HG02678 (cell line): ENCODE measurements around the gene NOTCH1.

Experiments used
- ATAC-seq: cut with Tn5 transposase; IDR thresholded peaks from one replicate; pipeline ENCODE4 v1.9.1; 2021; ENCODE audit warnings: mild to moderate bottlenecking, moderate library complexity; ENCODE audit not compliant: unreplicated experiment

Gene NOTCH1

GRCh38 chr9:136547508-136548215, 1.8 kb upstream of the NOTCH1 start:
- no peak for ATAC-seq

DNA sequence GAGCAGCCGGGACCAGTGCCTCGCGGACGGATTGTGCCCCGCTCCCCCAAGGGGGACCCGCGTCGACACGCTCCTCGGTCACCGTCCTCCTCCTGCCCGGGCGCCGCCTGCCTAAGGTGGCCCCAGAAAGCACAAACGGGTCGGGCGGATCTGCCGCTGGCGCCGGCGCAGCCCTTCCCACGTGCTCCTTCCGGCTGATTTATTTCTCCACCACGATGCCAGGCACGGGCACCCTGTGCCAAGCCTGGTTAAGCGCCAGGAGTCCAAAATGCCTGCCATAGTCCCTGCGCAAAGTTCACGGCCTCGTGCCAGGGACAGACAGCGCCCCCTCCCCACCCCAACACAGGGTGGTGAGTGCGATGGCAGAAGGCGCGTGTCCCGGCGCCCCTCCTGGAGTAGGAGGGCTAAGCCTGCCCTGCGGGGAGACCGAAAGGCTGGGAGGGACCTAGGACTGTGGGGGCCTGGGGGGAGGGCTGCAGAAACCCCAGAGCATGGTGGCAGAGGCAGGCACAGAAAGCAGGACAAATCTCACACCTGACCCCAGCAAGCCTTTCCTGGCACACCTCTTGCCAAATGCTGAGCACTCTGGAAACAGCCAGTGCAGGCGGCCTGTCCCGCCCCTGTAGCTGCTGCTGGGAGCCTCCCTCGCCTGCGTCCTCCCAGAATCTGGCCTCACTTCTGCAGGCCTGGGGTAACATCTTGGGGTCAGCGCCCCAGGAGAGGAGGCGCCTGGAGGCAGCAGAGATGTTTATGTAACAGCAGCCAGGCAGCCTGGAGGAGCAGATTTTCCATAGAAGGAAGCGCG, 1.1 kb upstream of the NOTCH1 start:
- peak; percentile 3 for ATAC-seq

DNA sequence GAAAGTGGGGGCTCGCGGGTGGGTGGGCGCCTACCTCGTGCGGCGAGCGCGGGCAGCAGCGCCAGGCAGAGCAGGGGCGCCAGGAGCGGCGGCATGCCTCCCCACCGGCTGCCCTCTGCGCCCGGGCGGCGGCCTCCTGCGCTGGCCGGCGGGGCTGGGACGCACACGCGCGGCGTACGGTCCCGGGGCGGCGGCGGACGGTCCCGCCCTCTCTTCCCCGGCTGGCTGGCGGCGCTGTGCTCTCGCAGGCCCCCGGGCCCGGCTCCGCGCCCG, 220 bp downstream of the NOTCH1 start:
- ATAC-seq: no peak

- peak; percentile 14 for ATAC-seq
These were observed 720 bp downstream of the NOTCH1 start for GRCh38 chr9:136544964-136545691.

DNA sequence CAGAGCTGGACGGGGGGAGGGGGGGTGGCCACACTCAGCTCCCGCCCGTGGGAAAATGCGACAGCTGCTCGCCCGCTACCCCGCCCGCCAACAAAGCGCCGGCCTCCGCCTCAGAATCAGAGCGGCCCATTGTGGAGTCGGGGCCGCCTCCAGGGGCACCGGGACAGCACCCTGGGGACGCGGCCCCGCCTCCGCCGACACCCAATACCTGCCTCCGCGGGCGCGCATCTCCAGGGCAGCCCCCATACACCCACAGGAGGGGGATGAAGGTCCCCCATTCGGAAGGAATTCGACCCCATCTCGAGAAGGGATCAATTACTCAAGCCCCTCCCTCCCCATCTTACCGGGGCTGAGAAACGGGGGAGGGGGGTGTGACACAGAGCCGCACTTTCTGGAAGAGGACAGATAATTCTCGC, 1.3 kb downstream of the NOTCH1 start:
- ATAC-seq: no peak

GRCh38 chr9:136543830-136544547, 1.9 kb downstream of the NOTCH1 start:
- ATAC-seq: no peak

- ATAC-seq: no peak
These were observed 2.6 kb downstream of the NOTCH1 start for GRCh38 chr9:136543280-136543679.

DNA sequence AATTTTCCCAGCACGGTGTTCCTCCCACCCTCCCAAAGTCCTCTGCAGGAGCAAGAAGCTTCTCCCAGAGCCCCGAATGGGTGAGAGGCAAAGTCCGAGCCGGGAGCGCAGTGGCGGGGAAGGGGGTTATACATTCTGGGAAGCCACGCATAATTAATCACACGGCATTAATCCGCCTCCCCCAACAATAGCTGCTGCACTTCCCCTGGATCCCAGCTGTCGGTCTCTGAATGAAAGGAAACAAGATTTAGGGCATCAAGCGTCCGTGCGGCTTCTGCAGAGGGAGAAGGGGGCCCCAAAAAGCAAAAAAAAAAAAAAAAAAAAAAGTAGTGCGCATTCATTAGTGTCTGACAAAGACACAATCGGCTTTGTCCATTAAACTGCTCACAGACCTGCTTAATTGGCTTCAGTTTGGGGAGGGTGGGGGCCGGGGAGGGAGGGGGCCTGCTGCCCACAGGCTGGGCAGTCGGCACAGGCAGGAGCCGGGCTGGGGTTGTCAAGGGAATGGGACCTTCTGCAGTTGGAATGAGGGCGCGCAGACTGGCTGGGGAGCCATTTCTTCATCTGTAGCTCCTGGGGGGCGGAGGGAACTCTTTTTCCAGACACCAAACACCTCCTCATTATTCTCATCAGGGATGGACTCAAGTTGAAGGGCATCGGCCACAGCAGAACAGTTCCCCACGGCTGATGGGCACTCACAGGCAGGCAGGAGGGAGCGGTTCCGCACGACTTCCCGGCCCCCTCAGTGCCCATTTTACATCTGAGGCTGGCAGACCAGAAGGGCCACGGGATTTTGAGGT, 3.4 kb downstream of the NOTCH1 start:
- ATAC-seq: no peak

GRCh38 chr9:136541709-136542108, 4.1 kb downstream of the NOTCH1 start:
- ATAC-seq: no peak

DNA sequence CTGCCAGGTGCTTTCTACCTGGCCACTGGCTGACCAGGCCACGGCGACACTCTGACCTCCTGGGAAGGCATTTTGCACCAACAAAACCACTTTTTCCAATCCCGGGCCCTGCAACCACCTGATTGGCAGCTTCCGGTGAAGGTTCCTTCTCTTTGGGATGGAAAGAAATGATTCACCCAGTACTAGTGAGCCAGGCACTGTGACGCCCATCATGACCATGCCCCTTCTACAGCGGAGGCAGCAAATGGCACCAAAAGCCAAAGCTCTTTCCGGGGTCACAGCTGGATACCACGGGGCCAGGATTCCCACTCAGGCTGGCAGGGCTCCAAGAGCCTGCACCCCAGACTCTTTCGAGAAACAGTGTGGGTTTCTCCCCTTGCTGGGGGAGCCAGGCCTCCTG, 4.7 kb downstream of the NOTCH1 start:
- ATAC-seq: no peak

- peak; percentile 40 for ATAC-seq
These were observed 6.1 kb downstream of the NOTCH1 start for GRCh38 chr9:136539427-136540421.

DNA sequence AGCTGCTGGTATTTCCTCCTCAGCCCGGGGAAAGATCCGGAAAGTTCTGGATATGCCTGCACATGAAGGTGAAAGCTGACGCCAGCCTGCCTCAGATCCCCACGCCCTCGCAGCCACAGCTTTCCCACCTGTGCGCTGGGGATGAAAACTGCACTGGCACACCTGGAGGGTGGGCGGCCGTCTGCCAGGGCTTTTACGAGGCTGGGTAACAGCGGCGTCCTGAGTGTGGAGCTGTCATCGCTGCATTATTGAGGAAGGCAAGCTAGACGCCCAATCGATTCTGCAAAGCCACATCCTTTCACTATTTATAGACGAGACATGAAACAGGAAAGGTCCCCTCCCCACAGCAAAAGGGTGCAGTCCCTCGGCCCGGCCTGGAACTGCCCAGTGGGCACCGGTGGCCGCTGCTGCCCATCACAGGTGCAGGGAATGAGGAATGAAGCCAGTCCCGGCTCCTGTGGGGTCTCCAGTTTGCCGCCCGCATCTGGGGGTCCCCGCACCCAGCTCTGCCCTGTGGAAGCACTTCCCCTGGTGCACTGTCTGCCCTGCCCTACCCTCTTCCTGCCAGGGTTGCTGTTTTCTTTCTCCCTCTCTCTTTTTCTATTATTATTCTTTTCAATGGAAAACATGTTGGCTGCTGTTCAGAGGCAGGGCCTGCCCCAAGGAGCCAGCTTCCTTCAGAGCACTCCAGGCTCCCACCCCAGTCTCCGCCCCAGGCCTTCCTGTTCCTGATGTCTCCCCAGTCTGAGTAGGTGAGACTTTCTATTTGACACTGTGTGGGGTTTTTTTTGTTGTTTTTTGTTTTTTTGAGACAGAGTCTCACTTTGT, 7.0 kb downstream of the NOTCH1 start:
- ATAC-seq: no peak

DNA sequence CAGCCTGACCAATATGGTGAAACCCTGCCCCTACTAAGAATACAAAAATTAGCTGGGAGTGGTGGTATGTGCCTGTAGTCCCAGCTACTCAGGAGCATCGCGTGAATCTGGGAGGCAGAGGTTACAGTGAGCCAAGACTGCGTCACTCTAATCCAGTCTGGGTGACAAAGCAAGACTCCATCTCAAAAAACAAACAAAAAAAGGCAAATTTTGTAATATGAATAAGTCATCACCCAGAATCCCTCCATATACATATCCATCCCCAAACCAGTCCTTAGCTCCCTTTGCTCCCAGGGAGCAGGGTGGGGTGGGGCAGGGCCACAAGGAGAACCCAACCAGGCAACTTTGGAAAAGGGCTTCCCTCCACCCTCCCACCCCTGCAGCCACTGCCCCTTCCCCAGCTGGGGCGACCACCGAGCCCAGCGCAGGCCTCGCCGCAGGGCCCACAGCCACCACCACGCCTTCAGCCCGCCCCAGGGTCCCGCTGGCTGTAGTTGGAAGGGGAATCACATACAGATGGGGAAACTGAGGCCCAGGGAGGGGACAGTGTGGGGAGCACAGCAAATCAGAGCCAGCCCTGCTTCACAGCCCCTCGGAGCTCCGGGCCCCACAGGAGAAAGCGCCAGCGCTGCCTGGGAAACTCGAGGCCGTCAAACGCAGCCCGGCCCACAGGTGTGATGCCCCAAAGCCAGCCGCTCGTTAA, 7.8 kb downstream of the NOTCH1 start:
- no peak for ATAC-seq

DNA sequence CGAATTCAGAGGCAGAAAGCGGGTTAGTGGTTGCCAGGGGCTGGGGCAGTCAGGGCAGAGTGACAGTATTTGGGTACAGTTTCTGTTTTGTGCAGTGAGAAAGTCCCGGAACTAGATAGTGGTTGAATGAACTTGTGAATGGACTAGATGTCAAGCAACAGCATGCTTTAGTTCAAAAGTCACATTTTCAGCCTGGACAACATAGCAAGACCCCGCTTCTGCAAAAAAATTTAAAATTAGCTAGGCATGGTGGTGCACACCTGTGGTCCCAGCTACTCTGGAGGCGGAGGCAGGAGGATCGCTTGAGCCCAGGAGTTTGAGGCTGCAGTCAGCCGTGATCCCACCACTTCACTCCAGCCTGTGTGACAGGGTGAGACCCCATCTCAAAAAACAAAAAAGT, 8.4 kb downstream of the NOTCH1 start:
- no peak for ATAC-seq

GRCh38 chr9:136536721-136537241, 9.1 kb downstream of the NOTCH1 start:
- ATAC-seq: no peak

- ATAC-seq: no peak
These were observed 9.7 kb downstream of the NOTCH1 start for GRCh38 chr9:136536051-136536720.

DNA sequence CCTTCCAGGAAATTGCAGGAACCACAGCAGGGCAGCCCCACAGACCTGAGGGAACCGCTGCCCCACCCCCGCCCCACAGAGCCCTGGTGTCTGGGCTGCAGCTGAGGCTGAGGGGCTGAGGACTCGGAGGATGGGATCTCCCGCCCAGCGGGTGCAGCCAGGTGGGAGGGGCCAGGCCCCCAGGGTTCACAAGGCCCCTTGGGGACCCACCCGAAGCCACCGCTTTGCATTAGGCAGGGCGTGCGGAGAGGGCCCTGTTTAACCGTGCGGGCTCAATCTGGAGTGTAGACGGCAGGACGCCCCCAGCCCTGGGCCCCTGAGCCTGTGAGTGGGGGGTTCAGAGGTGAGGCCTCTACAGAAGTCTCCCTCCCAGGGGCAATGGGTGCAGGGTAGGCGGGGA, 10.8 kb downstream of the NOTCH1 start:
- ATAC-seq: no peak
